Vagina (tissue), 2 donors: ENCODE measurements around the gene ZNF112. TPM values are rescaled to one million over a fixed set of nuclear protein-coding genes. Genes with fewer than 3 reads are reported as not detected.

ENCODE experiments used
- DNase-seq, 2 donors: peaks; one replicate each; pipeline ENCODE4 v3.0.0-alpha.2; 2017; ENCODE audit errors: extremely low spot score in 2 of 2
- H3K27ac ChIP-seq: fragments of 200-600 bp; sonication (generic); one replicate; pipeline ENCODE4 v1.5.1; 2019
- H3K27me3 ChIP-seq: fragments of 200-600 bp; sonication (generic); one replicate; pipeline ENCODE4 v1.5.1; 2019
- H3K36me3 ChIP-seq, 2 donors: fragments of 200-600 bp; sonication (generic); one replicate each; pipeline ENCODE4 v1.5.1; 2017 to 2019
- H3K4me1 ChIP-seq: fragments of 200-600 bp; sonication (generic); one replicate; pipeline ENCODE4 v1.5.1; 2019
- H3K4me3 ChIP-seq, 2 donors: fragments of 200-600 bp; sonication (generic); 1 replicate in 1 of 2; 2 replicates in 1 of 2; pipeline ENCODE4 v1.5.1; 2016 to 2019
- H3K9me3 ChIP-seq: fragments of 200-600 bp; sonication (generic); one replicate; pipeline ENCODE4 v1.5.1; 2019
- POLR2A ChIP-seq, 2 donors: fragments of 450-650 bp; IDR thresholded peaks; one replicate each; pipeline ENCODE4 v1.6.1; 2017; ENCODE audit warnings: antibody characterized with exemption in 2 of 2, mild to moderate bottlenecking in 2 of 2, moderate library complexity in 2 of 2
- POLR2AphosphoS5 ChIP-seq, 2 donors: sonication (generic); formaldehyde crosslinking; IDR thresholded peaks; one replicate each; pipeline ENCODE4 v1.9.0; 2017; ENCODE audit warnings: antibody characterized with exemption in 2 of 2, mild to moderate bottlenecking in 2 of 2, low read depth in 1 of 2; ENCODE audit not compliant: insufficient read depth in 1 of 2
- intact Hi-C: fragments of 100-400 bp; cut with DNase I; formaldehyde crosslinking; loops from one replicate; pipeline ENCODE4 v1.15.1; 2023
- total RNA-seq: library from RNA; depleted of rRNA; stranded (reverse); fragments of >200 nt; gene quantifications from one replicate; pipeline ENCODE4 v1.2.3, GENCODE V29; 2016
- TF ChIP-seq, protein P1 (sequence below), 3 experiments: fragments of 450-650 bp in 2 of 3; fragments of 200-600 bp in 1 of 3; sonication (generic) in 1 of 3; IDR thresholded peaks; one replicate each; pipeline ENCODE4 v1.5.1; 2017 to 2019; ENCODE audit warnings: antibody characterized with exemption in 3 of 3, mild to moderate bottlenecking in 2 of 3, moderate library complexity in 2 of 3

Gene ZNF112
- total RNA-seq, 1 donor from 2014 or later = 9.6 TPM

DNA sequence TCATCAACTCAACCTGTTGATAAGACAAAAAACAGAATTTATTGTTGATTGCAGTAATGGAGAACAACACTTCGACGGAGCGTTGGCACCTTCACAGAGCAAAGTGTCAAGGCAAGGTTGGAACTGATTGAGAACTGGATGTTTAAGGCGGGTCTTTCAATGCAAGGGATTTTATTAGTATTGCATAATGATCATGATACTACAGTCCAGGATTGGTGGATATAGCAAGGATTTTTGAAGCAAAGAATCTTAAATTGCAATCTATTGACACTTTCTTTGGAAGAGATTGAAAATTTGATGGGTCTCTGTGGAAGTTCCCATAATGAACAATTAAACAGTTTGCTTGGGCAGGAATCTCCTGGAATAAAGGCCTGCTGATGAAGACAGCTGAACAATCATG is 51.0 kb downstream of the ZNF112 start:
- TF ChIP-seq POLR2A (IDR thresholded peaks at IDR 0.05) = no peak
- TF ChIP-seq, protein P1, sequence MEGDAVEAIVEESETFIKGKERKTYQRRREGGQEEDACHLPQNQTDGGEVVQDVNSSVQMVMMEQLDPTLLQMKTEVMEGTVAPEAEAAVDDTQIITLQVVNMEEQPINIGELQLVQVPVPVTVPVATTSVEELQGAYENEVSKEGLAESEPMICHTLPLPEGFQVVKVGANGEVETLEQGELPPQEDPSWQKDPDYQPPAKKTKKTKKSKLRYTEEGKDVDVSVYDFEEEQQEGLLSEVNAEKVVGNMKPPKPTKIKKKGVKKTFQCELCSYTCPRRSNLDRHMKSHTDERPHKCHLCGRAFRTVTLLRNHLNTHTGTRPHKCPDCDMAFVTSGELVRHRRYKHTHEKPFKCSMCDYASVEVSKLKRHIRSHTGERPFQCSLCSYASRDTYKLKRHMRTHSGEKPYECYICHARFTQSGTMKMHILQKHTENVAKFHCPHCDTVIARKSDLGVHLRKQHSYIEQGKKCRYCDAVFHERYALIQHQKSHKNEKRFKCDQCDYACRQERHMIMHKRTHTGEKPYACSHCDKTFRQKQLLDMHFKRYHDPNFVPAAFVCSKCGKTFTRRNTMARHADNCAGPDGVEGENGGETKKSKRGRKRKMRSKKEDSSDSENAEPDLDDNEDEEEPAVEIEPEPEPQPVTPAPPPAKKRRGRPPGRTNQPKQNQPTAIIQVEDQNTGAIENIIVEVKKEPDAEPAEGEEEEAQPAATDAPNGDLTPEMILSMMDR (IDR thresholded peaks at IDR 0.05) = no peak
- Histone ChIP-seq H3K27me3 (no peaks in the 10 kb centered on the region), H3K36me3 (peaks cover 0 to 20% of the 10 kb centered on the region in 2 donors), H3K4me3 (peak overlapping the region; percentile 62 to 73), H3K27ac (no peak overlapping the region), H3K4me1 (peaks cover 17% of the 10 kb centered on the region), H3K9me3 (no peaks in the 10 kb centered on the region)
- DNase-seq = no peak
- intact Hi-C loops = no loop called here

- H3K9me3 ChIP-seq = no peaks in the 10 kb centered on the region
- H3K36me3 ChIP-seq = peaks cover 0 to 26% of the 10 kb centered on the region in 2 donors
- intact Hi-C loops = no loop called here
- TF ChIP-seq POLR2AphosphoS5 (IDR thresholded peaks at IDR 0.05; ENCODE audit: insufficient read depth in 1 of 2, low read depth in 1 of 2) (peak; percentile 78 to 97), POLR2A (IDR thresholded peaks at IDR 0.05) (no peak)
- TF ChIP-seq, protein P1 (IDR thresholded peaks at IDR 0.05) = no peak
- H3K27ac ChIP-seq = peak within 1 kb of the TSS; percentile 50
- H3K27me3 ChIP-seq = no peaks in the 10 kb centered on the region
- peak within 1 kb of the TSS; percentile 62 to 73 for H3K4me3 ChIP-seq
- peaks cover 17% of the 10 kb centered on the region for H3K4me1 ChIP-seq
- peak in 1 of 2 donors; percentile 95 for DNase-seq
Observed at GRCh38 chr19:44304659-44305193, 51.8 kb downstream of the ZNF112 start, which contains the start of gene ZNF235. Gene ZNF235, minus strand, starts transcription at chr19:44305025. Its CDS starts 1,621 bp downstream, at chr19:44303404.

- Histone ChIP-seq H3K36me3 (peaks cover 0 to 33% of the 10 kb centered on the region in 2 donors), H3K27ac (peak overlapping the region; percentile 50), H3K27me3 (no peaks in the 10 kb centered on the region), H3K4me3 (peak overlapping the region; percentile 62 to 73), H3K4me1 (peaks cover 17% of the 10 kb centered on the region), H3K9me3 (no peaks in the 10 kb centered on the region)
- TF ChIP-seq, protein P1 (IDR thresholded peaks at IDR 0.05) = no peak
- TF ChIP-seq POLR2A (IDR thresholded peaks at IDR 0.05) (no peak), POLR2AphosphoS5 (IDR thresholded peaks at IDR 0.05; ENCODE audit: insufficient read depth in 1 of 2, low read depth in 1 of 2) (no peak)
- no peak for DNase-seq
- intact Hi-C loops = no loop called here
Observed at GRCh38 chr19:44303976-44304568, 52.4 kb downstream of the ZNF112 start.

DNA sequence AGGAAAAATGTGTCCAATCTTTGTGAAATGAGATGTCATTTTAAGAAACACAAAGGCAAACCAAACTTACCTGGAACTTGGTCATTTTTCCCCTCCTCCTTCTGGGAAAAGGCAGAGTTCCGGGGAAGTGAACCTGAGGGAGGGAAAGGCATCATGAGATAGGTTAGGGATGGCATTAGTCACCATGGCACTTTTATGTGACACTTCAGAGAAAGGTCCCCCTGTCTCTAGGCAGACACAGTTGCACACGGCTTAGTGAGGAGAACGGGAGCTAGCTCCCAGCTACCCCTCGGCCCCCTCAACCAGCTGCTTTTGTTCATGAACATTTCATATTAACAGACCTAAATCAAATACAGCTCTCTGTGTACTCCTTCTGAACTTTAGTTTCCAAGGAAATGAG is 53.2 kb downstream of the ZNF112 start:
- Histone ChIP-seq H3K9me3 (no peaks in the 10 kb centered on the region), H3K4me3 (no peak overlapping the region), H3K4me1 (peaks cover 17% of the 10 kb centered on the region), H3K36me3 (peaks cover 5 to 40% of the 10 kb centered on the region in 2 donors), H3K27me3 (no peaks in the 10 kb centered on the region), H3K27ac (no peak overlapping the region)
- TF ChIP-seq POLR2A (IDR thresholded peaks at IDR 0.05) = no peak
- TF ChIP-seq, protein P1 (IDR thresholded peaks at IDR 0.05) = no peak
- TF ChIP-seq POLR2AphosphoS5 (IDR thresholded peaks at IDR 0.05; ENCODE audit: insufficient read depth in 1 of 2, low read depth in 1 of 2) = no peak
- DNase-seq = no peak
- intact Hi-C loops = no loop called here

GRCh38 chr19:44284968-44285367 is 71.5 kb downstream of the ZNF112 start:
- peaks cover 8 to 30% of the 10 kb centered on the region in 2 donors for H3K36me3 ChIP-seq
- DNase-seq = no peak
- H3K4me3 ChIP-seq = no peak overlapping the region
- intact Hi-C loops = no loop called here
- H3K27ac ChIP-seq = no peak overlapping the region
- no peaks in the 10 kb centered on the region for H3K4me1 ChIP-seq
- H3K9me3 ChIP-seq = peaks cover 47% of the 10 kb centered on the region
- TF ChIP-seq, protein P1 (IDR thresholded peaks at IDR 0.05) = no peak
- TF ChIP-seq POLR2AphosphoS5 (IDR thresholded peaks at IDR 0.05; ENCODE audit: insufficient read depth in 1 of 2, low read depth in 1 of 2) (no peak), POLR2A (IDR thresholded peaks at IDR 0.05) (no peak)
- H3K27me3 ChIP-seq = no peaks in the 10 kb centered on the region
